ENCODE measurements around the gene SCYGR1. TPM values are rescaled to one million over a fixed set of nuclear protein-coding genes. Genes with fewer than 3 reads are reported as not detected.
"Not testable (repeated sequence)": the region's sequence is repeated elsewhere in the genome, so short reads cannot be mapped to it uniquely, and the experiment has no call there.

Gene SCYGR1, protein sequence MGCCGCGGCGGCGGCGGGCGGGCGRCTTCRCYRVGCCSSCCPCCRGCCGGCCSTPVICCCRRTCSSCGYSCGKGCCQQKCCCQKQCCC
- total RNA-seq (2014; rRNA removed; shearing (Covaris generic); ENCODE audit: low replicate concordance), result not detected in 2 replicates

DNA sequence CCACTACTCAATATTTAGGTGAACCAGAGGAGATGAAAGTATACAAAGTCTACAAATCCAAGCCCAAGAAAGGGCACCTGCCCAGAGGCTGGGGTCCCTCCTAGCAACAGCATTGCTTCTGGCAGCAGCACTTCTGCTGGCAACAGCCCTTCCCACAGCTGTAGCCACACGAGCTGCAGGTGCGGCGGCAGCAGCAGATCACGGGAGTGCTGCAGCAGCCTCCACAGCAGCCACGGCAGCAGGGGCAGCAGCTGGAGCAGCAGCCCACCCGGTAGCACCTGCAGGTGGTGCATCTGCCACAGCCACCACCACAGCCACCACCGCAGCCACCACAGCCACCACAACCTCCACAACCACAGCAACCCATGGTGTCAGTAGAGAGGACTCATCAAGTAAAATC, at the start of gene SCYGR1:
SCYGR1 (minus strand) TSS at position 367 of the 400 bp plus-strand sequence; CDS start at position 367, 0 bp downstream.
- in situ Hi-C loops (cut with HindIII; ENCODE audit: low pct_unique_long_range_greater_than_20kb, low sequenced_read_pairs); DNase-seq (ENCODE audit: low read depth): not testable (repeated sequence)

DNA sequence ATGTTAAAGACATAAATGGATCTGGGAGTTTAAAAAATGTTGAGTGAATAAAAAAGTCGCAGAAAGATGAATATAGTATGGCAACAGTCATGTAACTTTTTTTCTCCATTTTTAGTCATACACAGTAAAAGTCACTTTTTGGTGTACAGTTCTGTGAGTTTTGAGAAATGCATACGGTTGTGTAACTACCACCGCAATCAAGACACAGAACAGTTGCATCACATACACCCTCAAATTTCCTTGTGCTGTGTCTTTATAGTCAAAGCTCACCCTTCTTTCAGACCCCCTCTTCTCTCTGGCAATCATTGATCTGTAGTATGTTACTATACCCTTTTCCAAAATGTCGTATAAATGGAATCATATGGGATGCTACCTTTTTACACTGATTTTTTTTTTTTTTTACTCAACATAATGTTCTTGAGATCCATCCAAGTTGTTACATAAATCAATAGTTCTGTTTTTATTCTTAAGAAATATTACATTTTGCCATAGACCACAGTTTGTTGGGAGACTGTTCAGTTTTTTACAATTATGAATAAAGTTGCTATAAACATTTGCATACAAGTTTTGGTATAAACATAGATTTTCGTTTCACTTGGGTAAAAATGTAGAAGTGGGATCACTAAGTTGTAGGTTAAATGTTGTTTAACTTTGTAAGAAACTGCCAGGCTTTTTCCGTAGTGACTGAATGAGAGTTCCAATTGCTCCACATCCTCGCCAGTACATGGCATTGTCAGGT, 48.9 kb upstream of the SCYGR1 start:
- DNase-seq (ENCODE audit: low read depth), result no peak
- in situ Hi-C loops (cut with HindIII; ENCODE audit: low pct_unique_long_range_greater_than_20kb, low sequenced_read_pairs), result no loop called here

DNA sequence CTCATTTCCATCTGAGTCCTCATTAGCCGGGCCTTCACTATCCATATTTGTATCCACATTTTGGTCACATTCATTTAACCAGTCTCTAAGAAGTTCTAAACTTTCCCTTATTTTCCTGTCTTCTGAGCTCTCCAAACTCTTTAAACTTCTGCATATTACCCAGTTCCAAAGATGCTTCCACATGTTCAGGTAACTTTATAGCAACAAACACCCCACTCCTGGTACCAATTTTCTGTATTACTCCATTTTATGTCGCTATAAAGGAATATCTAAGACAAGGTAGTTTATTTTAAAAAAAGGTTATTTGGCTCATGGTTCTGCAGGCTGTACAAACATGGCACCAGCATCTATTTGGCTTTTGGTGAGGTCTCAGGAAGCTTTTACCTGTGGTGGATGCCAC, 45.4 kb upstream of the SCYGR1 start:
- no peak for DNase-seq (ENCODE audit: low read depth)
- in situ Hi-C loops (cut with HindIII; ENCODE audit: low pct_unique_long_range_greater_than_20kb, low sequenced_read_pairs), result no loop called here

- DNase-seq (ENCODE audit: low read depth), result no peak
- in situ Hi-C loops (cut with HindIII; ENCODE audit: low pct_unique_long_range_greater_than_20kb, low sequenced_read_pairs), result no loop called here
These were observed 42.9 kb upstream of the SCYGR1 start for GRCh38 chr2:227430639-227431038.

GRCh38 chr2:227428731-227429285, 41.1 kb upstream of the SCYGR1 start:
- in situ Hi-C loops (cut with HindIII; ENCODE audit: low pct_unique_long_range_greater_than_20kb, low sequenced_read_pairs), result no loop called here
- no peak for DNase-seq (ENCODE audit: low read depth)

DNA sequence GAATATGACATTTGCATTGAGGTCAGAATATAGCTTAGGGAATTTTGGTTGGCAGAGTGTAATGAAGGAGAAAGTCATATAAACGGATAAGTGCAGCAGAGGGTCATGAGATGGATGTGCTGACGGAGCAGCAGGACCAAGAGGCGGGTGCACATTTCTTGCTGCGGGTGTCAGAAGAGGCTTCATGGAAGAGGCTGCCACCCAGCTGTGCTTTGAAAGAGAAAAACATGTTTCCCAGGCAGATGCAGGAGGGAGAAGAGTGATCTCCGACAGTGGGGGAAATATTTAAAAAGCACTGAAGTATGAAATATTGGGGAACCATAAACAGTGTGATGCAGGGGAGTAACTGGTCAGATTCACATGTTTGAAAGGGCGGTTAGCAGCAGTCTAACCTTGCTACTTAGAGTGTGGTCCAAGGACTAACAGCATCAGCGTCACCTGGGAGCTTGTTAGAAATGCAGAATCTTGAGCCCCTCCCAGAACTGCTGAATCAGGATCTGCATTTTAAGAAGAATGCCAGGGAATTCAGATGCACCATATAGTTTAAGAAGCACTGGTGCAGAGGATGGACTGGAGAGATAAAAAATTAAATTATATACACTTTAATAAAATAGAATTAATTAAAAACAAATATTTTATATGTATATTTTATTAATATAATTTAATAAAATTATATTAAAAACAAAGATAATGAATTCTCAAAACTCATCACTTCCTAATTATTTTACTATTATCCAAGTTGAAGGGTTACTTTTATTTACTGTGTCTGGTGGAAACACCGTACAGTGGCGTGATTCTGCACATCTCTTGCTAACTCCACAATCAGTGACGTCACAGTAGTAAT, 36.1 kb upstream of the SCYGR1 start:
- no peak for DNase-seq (ENCODE audit: low read depth)
- in situ Hi-C loops (cut with HindIII; ENCODE audit: low pct_unique_long_range_greater_than_20kb, low sequenced_read_pairs), result no loop called here

DNA sequence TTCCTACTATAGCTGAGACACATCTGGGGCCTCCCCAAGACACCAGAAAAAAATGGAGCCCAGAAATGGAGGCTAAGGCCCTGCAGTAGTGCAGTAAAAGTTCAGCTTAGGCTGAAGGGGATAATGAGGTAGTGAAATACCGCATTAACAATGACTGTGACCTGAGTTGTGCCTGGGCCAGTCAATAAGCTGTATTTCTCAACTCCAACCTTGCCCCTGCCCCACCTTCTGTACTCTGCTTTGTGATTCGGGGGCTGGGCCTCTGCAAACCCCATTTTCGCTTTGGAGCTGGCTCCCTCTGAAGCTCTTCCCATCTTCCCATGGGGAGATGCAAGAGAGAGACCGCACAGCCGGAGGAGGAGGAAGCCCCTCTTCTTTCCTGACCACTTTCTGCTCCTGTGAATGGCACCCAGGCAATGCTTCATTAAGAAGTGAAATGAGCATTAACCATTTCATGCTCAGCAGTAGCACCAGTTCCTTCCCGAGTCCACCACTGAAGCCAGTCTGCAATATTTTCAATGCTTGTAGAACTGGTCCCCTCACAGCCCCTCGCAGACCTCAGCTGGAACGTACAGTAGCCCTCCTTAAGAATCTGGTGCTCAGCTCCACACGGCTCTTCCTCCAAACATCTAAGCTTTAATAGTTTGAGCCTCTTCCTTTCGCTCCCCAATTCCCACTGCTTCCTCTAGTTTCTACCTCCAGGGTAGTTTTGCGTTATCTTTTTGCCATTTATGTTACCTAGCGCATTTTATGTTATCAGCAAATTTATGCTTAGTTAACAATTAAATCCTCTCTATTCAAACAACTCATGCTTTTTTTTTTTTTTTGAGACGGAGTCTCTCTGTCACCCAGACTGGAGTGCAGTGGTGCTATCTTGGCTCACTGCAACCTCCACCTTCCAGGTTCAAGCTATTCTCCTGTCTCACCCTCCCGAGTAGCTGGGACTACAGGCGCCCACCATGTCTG, 32.6 kb upstream of the SCYGR1 start:
- in situ Hi-C loops (cut with HindIII; ENCODE audit: low pct_unique_long_range_greater_than_20kb, low sequenced_read_pairs), result no loop called here
- no peak for DNase-seq (ENCODE audit: low read depth)

GRCh38 chr2:227416701-227417100, 29.0 kb upstream of the SCYGR1 start:
- no peak for DNase-seq (ENCODE audit: low read depth)
- in situ Hi-C loops (cut with HindIII; ENCODE audit: low pct_unique_long_range_greater_than_20kb, low sequenced_read_pairs), result no loop called here

DNA sequence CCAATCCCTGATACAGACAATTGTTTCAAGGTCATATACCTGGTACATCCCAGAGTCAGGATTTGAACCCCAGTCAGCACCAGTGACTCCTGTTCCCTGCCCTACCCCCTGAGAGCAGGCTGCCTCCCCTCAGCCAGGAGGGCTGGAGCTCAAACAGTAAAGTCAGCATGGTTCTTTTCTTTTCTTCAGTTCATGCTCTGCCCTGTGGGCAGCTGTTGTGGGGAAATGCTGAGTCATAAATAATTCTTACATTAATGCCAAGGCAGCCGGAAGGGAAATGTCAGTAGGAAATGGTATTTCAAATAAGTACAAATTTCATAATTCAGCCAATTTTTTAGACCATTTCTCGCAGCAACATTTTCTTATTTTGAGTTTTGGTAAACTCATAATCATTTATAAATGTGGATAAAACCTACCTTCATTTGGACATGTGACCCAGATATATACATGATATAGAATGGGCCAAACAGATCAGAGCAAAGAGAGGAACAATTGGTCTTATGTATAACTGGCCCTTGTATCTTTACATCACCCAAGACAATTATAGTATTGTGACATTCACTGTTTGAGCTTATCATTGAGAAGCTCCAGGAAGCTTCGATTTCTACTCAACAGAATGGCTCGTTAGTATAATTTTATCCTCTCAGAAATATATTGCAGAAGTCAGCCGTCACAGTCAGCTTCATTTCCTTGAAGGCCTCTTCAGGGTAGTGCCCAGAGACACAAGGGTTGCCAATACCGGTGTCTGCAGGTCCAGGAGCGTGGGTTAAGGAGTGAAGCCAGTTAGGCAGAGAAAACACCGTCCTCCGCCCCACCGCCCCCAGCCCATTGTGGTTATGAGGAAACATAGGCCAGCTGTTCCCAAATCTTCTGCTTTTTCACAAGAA, 28.0 kb upstream of the SCYGR1 start:
- peak; percentile 38 for DNase-seq (ENCODE audit: low read depth)
- in situ Hi-C loops (cut with HindIII; ENCODE audit: low pct_unique_long_range_greater_than_20kb, low sequenced_read_pairs), result no loop called here

GRCh38 chr2:227414846-227415245, 27.1 kb upstream of the SCYGR1 start:
- no peak for DNase-seq (ENCODE audit: low read depth)
- in situ Hi-C loops (cut with HindIII; ENCODE audit: low pct_unique_long_range_greater_than_20kb, low sequenced_read_pairs), result no loop called here

GRCh38 chr2:227413371-227413770, 25.6 kb upstream of the SCYGR1 start:
- in situ Hi-C loops (cut with HindIII; ENCODE audit: low pct_unique_long_range_greater_than_20kb, low sequenced_read_pairs), result no loop called here

DNA sequence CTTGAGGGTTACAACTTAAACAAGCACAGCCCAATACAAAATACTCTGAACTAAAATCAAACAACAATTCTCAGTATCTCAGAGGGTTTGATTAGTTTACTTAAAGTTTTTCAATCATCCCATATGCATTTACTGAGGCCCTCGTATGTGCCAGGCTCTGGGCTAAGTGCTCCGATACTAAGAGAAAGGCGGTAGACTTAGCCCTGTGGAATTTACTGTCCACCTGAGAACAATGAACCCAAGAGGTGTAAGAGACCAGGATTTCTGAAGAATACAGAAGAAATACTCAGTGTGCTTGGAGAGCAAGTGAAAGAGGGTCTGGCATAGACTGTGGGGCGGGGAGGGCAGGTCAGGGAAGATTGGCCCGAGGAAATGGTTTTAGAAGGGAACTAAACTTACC, 25.1 kb upstream of the SCYGR1 start:
- no peak for DNase-seq (ENCODE audit: low read depth)
- in situ Hi-C loops (cut with HindIII; ENCODE audit: low pct_unique_long_range_greater_than_20kb, low sequenced_read_pairs), result no loop called here

More at GRCh38 chr2:227413371-227413770, 25.6 kb upstream of the SCYGR1 start:
- DNase-seq (ENCODE audit: low read depth), result no peak

GRCh38 chr2:227411990-227412350, 24.2 kb upstream of the SCYGR1 start:
- in situ Hi-C loops (cut with HindIII; ENCODE audit: low pct_unique_long_range_greater_than_20kb, low sequenced_read_pairs), result no loop called here
- DNase-seq (ENCODE audit: low read depth), result no peak

- no peak for DNase-seq (ENCODE audit: low read depth)
- in situ Hi-C loops (cut with HindIII; ENCODE audit: low pct_unique_long_range_greater_than_20kb, low sequenced_read_pairs), result no loop called here
These were observed 23.7 kb upstream of the SCYGR1 start for GRCh38 chr2:227411320-227411989.

GRCh38 chr2:227410191-227410590, 22.4 kb upstream of the SCYGR1 start:
- no peak for DNase-seq (ENCODE audit: low read depth)
- in situ Hi-C loops (cut with HindIII; ENCODE audit: low pct_unique_long_range_greater_than_20kb, low sequenced_read_pairs), result no loop called here

DNA sequence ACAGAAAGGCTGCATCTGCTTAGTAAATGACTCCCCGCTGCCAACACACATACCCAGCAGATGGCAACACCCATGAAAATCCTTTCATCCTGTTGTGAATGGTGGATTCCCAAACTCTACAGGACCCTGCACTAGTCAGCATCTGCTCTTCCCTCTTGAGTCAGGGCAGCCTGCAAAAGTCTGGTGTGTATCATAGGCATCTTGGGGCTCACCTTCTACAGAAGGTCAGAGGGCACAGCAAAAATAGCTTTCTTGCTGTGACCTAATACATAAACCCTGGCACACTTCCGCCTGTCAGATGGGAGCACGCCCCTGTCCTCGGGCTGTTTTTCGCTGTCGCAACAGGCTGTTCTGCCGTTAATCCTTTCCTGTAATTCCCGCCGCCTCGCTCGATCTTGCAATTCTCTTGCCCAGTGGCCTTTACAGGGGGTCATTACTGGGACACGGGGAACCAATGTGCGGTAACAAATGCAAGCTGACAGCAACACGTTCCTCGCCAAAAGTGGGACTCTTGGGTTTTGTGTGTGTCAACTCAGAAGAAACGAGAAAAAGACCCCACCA, 19.9 kb upstream of the SCYGR1 start:
- DNase-seq (ENCODE audit: low read depth), result no peak
- in situ Hi-C loops (cut with HindIII; ENCODE audit: low pct_unique_long_range_greater_than_20kb, low sequenced_read_pairs), result no loop called here

All from Caki2 (cell line).